ENCODE data around the gene TRAPPC2L.

DNA sequence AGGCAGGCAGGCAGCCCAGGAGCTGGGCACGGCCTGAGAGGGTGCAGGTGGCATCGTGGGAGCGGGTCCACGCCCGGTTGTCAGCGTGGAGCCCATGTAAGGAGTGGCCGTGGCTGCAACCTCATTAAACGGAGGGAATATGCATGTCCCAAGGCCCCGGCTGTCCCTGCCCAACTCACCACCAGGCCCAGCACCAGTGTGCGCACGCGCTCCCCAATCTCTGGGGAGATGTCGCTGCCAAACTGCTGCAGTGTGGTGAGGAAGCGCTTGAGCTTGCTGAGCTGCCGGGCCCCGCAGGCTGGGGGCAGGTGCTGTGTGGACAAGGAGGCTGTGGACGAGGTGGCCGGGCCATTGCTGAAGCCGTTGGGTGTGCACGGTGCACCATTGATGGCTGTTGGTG, 35.1 kb downstream of the TRAPPC2L start:
- TF ChIP-seq, protein P1, sequence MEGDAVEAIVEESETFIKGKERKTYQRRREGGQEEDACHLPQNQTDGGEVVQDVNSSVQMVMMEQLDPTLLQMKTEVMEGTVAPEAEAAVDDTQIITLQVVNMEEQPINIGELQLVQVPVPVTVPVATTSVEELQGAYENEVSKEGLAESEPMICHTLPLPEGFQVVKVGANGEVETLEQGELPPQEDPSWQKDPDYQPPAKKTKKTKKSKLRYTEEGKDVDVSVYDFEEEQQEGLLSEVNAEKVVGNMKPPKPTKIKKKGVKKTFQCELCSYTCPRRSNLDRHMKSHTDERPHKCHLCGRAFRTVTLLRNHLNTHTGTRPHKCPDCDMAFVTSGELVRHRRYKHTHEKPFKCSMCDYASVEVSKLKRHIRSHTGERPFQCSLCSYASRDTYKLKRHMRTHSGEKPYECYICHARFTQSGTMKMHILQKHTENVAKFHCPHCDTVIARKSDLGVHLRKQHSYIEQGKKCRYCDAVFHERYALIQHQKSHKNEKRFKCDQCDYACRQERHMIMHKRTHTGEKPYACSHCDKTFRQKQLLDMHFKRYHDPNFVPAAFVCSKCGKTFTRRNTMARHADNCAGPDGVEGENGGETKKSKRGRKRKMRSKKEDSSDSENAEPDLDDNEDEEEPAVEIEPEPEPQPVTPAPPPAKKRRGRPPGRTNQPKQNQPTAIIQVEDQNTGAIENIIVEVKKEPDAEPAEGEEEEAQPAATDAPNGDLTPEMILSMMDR (IDR thresholded peaks at IDR 0.05; ENCODE audit: insufficient read depth, low read length) = no peak
- TF ChIP-seq, protein P2, sequence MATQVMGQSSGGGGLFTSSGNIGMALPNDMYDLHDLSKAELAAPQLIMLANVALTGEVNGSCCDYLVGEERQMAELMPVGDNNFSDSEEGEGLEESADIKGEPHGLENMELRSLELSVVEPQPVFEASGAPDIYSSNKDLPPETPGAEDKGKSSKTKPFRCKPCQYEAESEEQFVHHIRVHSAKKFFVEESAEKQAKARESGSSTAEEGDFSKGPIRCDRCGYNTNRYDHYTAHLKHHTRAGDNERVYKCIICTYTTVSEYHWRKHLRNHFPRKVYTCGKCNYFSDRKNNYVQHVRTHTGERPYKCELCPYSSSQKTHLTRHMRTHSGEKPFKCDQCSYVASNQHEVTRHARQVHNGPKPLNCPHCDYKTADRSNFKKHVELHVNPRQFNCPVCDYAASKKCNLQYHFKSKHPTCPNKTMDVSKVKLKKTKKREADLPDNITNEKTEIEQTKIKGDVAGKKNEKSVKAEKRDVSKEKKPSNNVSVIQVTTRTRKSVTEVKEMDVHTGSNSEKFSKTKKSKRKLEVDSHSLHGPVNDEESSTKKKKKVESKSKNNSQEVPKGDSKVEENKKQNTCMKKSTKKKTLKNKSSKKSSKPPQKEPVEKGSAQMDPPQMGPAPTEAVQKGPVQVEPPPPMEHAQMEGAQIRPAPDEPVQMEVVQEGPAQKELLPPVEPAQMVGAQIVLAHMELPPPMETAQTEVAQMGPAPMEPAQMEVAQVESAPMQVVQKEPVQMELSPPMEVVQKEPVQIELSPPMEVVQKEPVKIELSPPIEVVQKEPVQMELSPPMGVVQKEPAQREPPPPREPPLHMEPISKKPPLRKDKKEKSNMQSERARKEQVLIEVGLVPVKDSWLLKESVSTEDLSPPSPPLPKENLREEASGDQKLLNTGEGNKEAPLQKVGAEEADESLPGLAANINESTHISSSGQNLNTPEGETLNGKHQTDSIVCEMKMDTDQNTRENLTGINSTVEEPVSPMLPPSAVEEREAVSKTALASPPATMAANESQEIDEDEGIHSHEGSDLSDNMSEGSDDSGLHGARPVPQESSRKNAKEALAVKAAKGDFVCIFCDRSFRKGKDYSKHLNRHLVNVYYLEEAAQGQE (IDR thresholded peaks at IDR 0.05; ENCODE audit: insufficient replicate concordance, low read depth) = no peak
- TF ChIP-seq SPI1 (IDR thresholded peaks at IDR 0.05; ENCODE audit: borderline replicate concordance, low read depth) (no peak), GABPA (IDR thresholded peaks at IDR 0.05; ENCODE audit: low read depth) (no peak)

All from HL-60 (cell line).